Thyroid gland (tissue), 4 donors: Measurements from ENCODE around the gene SETDB2.

Experiments
- POLR2A ChIP-seq, 2 donors: fragments of 450-650 bp; IDR thresholded peaks; one replicate each; pipeline ENCODE4 v1.6.1; 2017; ENCODE audit warnings: antibody characterized with exemption in 2 of 2, mild to moderate bottlenecking in 2 of 2, moderate library complexity in 1 of 2
- TF ChIP-seq, protein P1 (sequence below), 6 experiments: fragments of 200-600 bp in 3 of 6; fragments of 450-650 bp in 3 of 6; sonication (generic) in 3 of 6; IDR thresholded peaks; one replicate each; pipeline ENCODE4 v1.5.1; 2016 to 2019; ENCODE audit warnings: antibody characterized with exemption in 6 of 6, mild to moderate bottlenecking in 2 of 6, inconsistent platforms in 1 of 6, moderate library complexity in 1 of 6

DNA sequence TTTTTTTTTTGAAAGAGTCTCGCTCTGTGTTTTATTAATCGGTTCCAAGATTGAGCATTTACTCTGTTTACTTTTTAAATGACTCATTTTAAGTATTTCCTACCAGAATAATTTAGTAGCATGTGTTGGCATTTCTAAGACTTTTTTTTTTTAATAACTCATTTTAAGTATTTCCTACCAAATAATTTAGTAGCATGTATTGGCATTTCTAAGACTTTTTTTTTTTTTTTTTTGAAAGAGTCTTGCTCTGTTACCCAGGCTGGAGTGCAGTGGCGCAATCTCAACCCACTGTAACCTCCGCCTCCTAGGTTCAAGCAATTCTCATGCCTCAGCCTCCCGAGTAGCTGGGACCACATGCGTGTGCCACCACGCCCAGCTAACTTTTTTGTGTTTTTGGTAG lies 13.1 kb downstream of the SETDB2 start:
- no peak for TF ChIP-seq POLR2A (IDR thresholded peaks at IDR 0.05)
- TF ChIP-seq, protein P1, sequence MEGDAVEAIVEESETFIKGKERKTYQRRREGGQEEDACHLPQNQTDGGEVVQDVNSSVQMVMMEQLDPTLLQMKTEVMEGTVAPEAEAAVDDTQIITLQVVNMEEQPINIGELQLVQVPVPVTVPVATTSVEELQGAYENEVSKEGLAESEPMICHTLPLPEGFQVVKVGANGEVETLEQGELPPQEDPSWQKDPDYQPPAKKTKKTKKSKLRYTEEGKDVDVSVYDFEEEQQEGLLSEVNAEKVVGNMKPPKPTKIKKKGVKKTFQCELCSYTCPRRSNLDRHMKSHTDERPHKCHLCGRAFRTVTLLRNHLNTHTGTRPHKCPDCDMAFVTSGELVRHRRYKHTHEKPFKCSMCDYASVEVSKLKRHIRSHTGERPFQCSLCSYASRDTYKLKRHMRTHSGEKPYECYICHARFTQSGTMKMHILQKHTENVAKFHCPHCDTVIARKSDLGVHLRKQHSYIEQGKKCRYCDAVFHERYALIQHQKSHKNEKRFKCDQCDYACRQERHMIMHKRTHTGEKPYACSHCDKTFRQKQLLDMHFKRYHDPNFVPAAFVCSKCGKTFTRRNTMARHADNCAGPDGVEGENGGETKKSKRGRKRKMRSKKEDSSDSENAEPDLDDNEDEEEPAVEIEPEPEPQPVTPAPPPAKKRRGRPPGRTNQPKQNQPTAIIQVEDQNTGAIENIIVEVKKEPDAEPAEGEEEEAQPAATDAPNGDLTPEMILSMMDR (IDR thresholded peaks at IDR 0.05) = no peak
